GM06990 (cell line): Measurements from ENCODE around the gene CYB561.

Experiments
- DNase-seq: peaks from one replicate; pipeline ENCODE4 v3.0.0-alpha.2; 2011; ENCODE audit not compliant: insufficient read length; ENCODE audit errors: extremely low read depth
- H3K27me3 ChIP-seq: replicated peaks from 2 replicates; pipeline ENCODE4 v1.6.0; 2011; ENCODE audit warnings: low read length; ENCODE audit not compliant: control insufficient read depth, insufficient read depth
- H3K36me3 ChIP-seq: 2 replicates; pipeline ENCODE4 v1.5.1; 2011; ENCODE audit warnings: low read length; ENCODE audit not compliant: control insufficient read depth, insufficient read depth
- H3K4me3 ChIP-seq: replicated peaks from 2 replicates; pipeline ENCODE4 v1.5.1; 2011; ENCODE audit warnings: low read depth, mild to moderate bottlenecking, control low read depth, low read length
- TF ChIP-seq, protein P1 (sequence below): IDR thresholded peaks from 2 replicates; pipeline ENCODE4 v1.5.1; 2011; ENCODE audit warnings: low read length, control low read depth, mild to moderate bottlenecking, inconsistent platforms; ENCODE audit not compliant: insufficient read depth, poor library complexity, severe bottlenecking

CYB561 gene

GRCh38 chr17:63423963-63424362 is 22.1 kb downstream of the CYB561 start:
- TF ChIP-seq, protein P1, sequence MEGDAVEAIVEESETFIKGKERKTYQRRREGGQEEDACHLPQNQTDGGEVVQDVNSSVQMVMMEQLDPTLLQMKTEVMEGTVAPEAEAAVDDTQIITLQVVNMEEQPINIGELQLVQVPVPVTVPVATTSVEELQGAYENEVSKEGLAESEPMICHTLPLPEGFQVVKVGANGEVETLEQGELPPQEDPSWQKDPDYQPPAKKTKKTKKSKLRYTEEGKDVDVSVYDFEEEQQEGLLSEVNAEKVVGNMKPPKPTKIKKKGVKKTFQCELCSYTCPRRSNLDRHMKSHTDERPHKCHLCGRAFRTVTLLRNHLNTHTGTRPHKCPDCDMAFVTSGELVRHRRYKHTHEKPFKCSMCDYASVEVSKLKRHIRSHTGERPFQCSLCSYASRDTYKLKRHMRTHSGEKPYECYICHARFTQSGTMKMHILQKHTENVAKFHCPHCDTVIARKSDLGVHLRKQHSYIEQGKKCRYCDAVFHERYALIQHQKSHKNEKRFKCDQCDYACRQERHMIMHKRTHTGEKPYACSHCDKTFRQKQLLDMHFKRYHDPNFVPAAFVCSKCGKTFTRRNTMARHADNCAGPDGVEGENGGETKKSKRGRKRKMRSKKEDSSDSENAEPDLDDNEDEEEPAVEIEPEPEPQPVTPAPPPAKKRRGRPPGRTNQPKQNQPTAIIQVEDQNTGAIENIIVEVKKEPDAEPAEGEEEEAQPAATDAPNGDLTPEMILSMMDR = no peak
- Histone ChIP-seq H3K4me3 (no peak overlapping the region), H3K27me3 (no peaks in the 10 kb centered on the region), H3K36me3 (no peaks in the 10 kb centered on the region)
- no peak for DNase-seq

DNA sequence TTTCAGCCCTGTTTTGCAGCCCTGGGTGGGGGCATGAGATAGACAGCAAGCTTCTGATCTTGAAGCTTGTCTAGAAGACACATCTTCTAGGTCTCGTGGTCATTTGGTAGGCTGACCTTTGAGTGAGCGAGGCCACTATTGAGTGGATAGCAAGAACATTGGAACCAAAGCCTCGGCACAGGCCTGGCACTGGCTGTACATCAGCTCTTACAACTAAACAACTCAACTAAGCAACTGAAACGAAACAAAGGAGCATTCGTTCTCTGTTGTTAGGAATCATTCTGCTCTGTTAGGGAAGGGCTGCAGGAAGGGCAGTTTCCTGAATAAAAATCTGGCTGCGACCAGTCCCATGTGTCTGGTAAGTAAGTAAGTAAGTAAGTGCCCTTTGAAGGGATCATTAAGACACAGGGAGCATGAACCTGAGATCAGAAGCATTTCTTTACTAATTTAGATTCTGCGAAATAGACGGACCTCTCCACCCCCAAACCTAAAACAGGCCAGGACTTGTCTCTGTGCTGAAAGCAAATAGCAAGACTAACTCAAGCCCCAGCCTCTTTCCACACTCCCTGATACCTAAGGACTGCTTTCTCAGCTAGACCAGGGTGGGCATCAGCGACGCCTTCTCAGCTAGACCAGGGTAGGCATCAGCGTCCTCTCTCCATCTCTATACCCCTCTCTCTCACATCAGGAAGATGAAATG is 22.7 kb downstream of the CYB561 start:
- no peak for DNase-seq
- TF ChIP-seq, protein P1 = no peak
- no peaks in the 10 kb centered on the region for H3K27me3 ChIP-seq
- H3K36me3 ChIP-seq = no peaks in the 10 kb centered on the region
- no peak overlapping the region for H3K4me3 ChIP-seq

GRCh38 chr17:63421681-63422645 is 24.1 kb downstream of the CYB561 start:
- TF ChIP-seq, protein P1 = no peak
- Histone ChIP-seq H3K4me3 (no peak overlapping the region), H3K27me3 (no peaks in the 10 kb centered on the region), H3K36me3 (no peaks in the 10 kb centered on the region)
- no peak for DNase-seq

GRCh38 chr17:63420868-63421680 is 25.0 kb downstream of the CYB561 start:
- Histone ChIP-seq H3K27me3 (no peaks in the 10 kb centered on the region), H3K4me3 (no peak overlapping the region), H3K36me3 (no peaks in the 10 kb centered on the region)
- TF ChIP-seq, protein P1 = no peak
- DNase-seq = no peak

GRCh38 chr17:63419949-63420867 is 25.9 kb downstream of the CYB561 start:
- H3K27me3 ChIP-seq = no peaks in the 10 kb centered on the region
- no peak overlapping the region for H3K4me3 ChIP-seq
- DNase-seq = no peak
- TF ChIP-seq, protein P1 = no peak
- no peaks in the 10 kb centered on the region for H3K36me3 ChIP-seq
